ENCODE measurements around the gene IFIT1. TPM values are rescaled to one million over a fixed set of nuclear protein-coding genes. Genes with fewer than 3 reads are reported as not detected.
"Not testable (repeated sequence)": the region's sequence is repeated elsewhere in the genome, so short reads cannot be mapped to it uniquely, and the experiment has no call there.

Gene IFIT1
- polyA plus RNA-seq, 1 donor, result 65.5 TPM

GRCh38 chr10:89440226-89441009 lies 48.0 kb downstream of the IFIT1 start:
- DNase-seq, result no peak

DNA sequence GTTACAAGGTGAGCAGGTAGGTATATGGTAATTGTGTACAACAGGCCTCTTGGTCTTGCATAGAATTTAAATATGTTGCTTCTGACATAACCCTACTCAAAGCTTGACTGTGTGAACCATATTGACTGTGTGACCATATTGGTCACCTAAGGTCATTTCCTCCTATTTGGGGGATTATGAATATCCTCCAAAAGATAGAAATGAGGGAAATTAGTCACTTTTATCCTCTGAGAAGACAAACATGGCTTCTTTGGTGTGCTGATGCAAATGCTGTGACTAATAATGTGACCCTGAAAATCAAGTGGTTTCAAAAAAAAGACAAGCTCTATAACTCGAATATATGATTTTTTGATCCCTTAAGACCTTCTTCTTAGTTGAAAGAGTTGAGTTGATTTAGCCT lies 49.9 kb downstream of the IFIT1 start:
- DNase-seq, result no peak

DNA sequence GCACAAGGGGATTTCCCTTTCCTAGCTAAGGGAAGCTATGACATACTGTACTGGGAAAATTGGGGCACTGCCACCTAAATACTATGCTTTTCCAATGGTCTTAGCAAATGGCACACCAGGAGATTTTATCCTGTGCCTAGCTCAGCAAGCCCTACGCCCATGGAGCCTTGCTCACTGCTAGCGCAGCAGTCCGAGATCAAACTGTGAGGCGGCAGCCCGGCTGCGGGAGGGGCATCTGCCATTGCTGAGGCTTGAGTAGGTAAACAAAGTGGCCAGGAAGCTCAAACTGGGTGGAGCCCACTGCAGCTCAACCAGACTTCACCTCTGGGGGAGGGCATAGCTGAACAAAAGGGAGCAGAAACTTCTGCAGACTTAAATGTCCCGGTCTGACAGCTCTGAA lies 52.4 kb downstream of the IFIT1 start:
- DNase-seq, result not testable (repeated sequence)

GRCh38 chr10:89450901-89451300 lies 58.5 kb downstream of the IFIT1 start:
- DNase-seq, result no peak

GRCh38 chr10:89452193-89452592 lies 59.8 kb downstream of the IFIT1 start:
- no peak for DNase-seq

GRCh38 chr10:89454561-89455347 lies 62.3 kb downstream of the IFIT1 start:
- no peak for DNase-seq

Other genes starting within 250 kb of the IFIT1 start
- gene CH25H, start 185.3 kb upstream of the IFIT1 start, polyA plus RNA-seq (ENCODE audit: insufficient read length), result 0.80 TPM
- gene LIPA, start 140.8 kb upstream of the IFIT1 start, polyA plus RNA-seq (ENCODE audit: insufficient read length), result 44.2 TPM
- gene IFIT2, start 90.6 kb upstream of the IFIT1 start, polyA plus RNA-seq (ENCODE audit: insufficient read length), result 8.0 TPM
- gene IFIT3, start 64.6 kb upstream of the IFIT1 start, polyA plus RNA-seq (ENCODE audit: insufficient read length), result 8.2 TPM
- 0.25 TPM for gene IFIT1B, start 14.6 kb upstream of the IFIT1 start, polyA plus RNA-seq (ENCODE audit: insufficient read length)
- gene IFIT5, start 21.9 kb downstream of the IFIT1 start, polyA plus RNA-seq (ENCODE audit: insufficient read length), result 8.5 TPM
- gene SLC16A12, start 143.0 kb downstream of the IFIT1 start, polyA plus RNA-seq (ENCODE audit: insufficient read length), result 1.9 TPM

Data from hindlimb muscle (tissue), 1 donor.